AG04450 (cell line): ENCODE measurements around the gene PLXNA2. TPM values are rescaled to one million over a fixed set of nuclear protein-coding genes. Genes with fewer than 3 reads are reported as not detected.

Experiments used
- CTCF ChIA-PET: fragments of 300-600, 350-600 bp; formaldehyde crosslinking; extraction: SDS; loops from one replicate; lab custom pipeline; 2022; ENCODE audit warnings: antibody characterized with exemption, inconsistent platforms; lab: Charles Lee
- POLR2A ChIA-PET: fragments of 350-600 bp; formaldehyde crosslinking; extraction: SDS; loops from one replicate; lab custom pipeline; 2021; ENCODE audit warnings: antibody characterized with exemption, inconsistent platforms; lab: Yijun Ruan, JAX
- DNase-seq: peaks from one replicate; pipeline ENCODE4 v3.0.0-alpha.2; 2011; ENCODE audit warnings: low read depth, low spot score
- H3K27ac ChIP-seq: one replicate; pipeline ENCODE4 v1.5.1; 2012; ENCODE audit warnings: low read depth, low read length, control low read depth
- H3K27me3 ChIP-seq: one replicate; pipeline ENCODE4 v1.6.0; 2012; ENCODE audit warnings: low read length; ENCODE audit not compliant: control insufficient read depth, insufficient read depth
- H3K4me3 ChIP-seq: 2 replicates; pipeline ENCODE4 v1.5.1; 2011; ENCODE audit warnings: mild to moderate bottlenecking, low read depth, low read length, control low read depth
- H3K9me3 ChIP-seq: 2 replicates; pipeline ENCODE4 v1.5.1; 2012; ENCODE audit warnings: low read length; ENCODE audit not compliant: control insufficient read depth, insufficient read depth
- polyA plus RNA-seq: library from polyadenylated mRNA; depleted of rRNA; stranded (reverse); fragments of >200 nt; gene quantifications from 2 replicates; pipeline ENCODE4 v1.2.3, GENCODE V29; 2011
- TF ChIP-seq, protein P1 (sequence below): IDR thresholded peaks from 2 replicates; pipeline ENCODE4 v1.5.1; 2011; ENCODE audit warnings: low read depth, low read length, control low read depth, inconsistent platforms

PLXNA2 gene
- polyA plus RNA-seq, 1 experiment: 0.10 TPM

DNA sequence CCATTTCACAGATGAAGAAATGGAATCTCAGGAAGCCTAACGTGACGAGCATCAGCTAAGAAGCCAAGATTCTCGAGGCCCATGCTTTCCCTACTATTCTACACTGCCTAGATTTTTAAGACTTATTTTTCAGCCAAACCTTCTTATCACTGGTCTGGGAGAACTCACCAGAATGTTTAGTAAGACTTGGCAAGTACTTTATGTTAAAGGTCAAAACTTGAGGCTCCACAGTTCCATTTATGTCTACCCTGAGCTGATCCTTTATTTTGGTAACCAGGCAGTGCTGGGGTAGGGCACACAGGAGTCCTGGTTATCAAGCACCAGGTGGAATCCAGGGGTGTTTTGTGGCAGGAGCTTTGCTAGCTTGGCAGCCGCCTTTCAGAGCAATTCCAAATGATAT lies 16.8 kb downstream of the PLXNA2 start:
- TF ChIP-seq, protein P1, sequence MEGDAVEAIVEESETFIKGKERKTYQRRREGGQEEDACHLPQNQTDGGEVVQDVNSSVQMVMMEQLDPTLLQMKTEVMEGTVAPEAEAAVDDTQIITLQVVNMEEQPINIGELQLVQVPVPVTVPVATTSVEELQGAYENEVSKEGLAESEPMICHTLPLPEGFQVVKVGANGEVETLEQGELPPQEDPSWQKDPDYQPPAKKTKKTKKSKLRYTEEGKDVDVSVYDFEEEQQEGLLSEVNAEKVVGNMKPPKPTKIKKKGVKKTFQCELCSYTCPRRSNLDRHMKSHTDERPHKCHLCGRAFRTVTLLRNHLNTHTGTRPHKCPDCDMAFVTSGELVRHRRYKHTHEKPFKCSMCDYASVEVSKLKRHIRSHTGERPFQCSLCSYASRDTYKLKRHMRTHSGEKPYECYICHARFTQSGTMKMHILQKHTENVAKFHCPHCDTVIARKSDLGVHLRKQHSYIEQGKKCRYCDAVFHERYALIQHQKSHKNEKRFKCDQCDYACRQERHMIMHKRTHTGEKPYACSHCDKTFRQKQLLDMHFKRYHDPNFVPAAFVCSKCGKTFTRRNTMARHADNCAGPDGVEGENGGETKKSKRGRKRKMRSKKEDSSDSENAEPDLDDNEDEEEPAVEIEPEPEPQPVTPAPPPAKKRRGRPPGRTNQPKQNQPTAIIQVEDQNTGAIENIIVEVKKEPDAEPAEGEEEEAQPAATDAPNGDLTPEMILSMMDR: no peak
- Histone ChIP-seq H3K4me3 (no peak overlapping the region), H3K9me3 (no peaks in the 10 kb centered on the region), H3K27me3 (no peaks in the 10 kb centered on the region), H3K27ac (no peak overlapping the region)
- DNase-seq: no peak
- POLR2A ChIA-PET: no interaction called here
- CTCF ChIA-PET: interaction anchor here (0.5 to 3.7 kb wide), 4 partner anchors 12 to 430 kb away, joined by 4 to 29 read pairs (median 6); no protein-coding TSS in a partner anchor

DNA sequence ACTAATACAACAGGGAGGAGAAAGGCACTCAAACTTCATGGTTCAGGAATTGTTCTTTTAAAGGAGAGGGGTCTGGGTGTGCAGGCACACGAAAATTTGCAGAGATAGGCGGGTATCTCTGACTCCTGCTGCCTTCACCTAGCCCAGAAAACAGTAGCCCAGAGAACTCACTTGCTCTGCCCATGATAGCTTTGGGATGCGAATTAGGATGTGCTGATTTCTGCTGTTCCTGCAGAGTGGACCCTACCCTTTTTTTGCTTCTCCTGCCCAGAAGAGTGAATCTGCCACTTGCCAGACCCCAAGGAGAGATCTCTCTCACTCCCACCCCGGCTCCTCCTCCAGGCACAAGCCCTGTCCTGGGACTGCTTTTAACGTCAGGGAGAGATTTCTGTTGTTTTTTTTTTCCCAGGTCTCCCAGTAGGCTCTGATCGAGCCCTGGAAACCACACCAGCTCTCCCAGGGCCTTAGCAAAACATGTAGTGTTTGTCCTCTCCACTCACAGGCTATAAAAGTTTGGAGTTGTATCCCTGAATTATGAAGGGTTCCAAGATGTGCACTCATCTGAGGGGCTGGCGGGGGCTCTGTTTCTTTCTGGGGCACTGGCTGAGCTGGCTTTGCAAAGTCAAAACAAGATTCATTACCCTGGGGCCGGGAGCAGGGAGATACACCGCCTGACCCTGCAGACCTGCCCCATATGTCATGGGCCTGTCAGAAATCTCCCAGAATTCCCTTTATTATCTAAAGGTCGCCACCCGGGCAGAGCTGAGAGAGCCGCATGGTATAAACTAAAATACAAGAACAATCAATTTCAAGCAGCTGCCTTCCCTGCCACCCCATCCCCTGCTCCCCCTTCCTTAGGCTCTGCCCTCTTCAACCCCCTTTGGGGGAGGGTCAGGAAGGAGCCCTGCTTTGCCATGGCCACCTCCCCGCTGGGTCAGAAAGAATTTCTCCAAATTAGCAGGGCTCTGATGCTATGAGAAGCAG lies 17.9 kb downstream of the PLXNA2 start:
- ChIA-PET POLR2A (no interaction called here), CTCF (interaction anchor here (0.6 to 3.7 kb wide), 4 partner anchors 13 to 204 kb away, joined by 3 to 29 read pairs (median 4); no protein-coding TSS in a partner anchor)
- no peak for DNase-seq
- no peaks in the 10 kb centered on the region for H3K9me3 ChIP-seq
- no peaks in the 10 kb centered on the region for H3K27me3 ChIP-seq
- H3K4me3 ChIP-seq: no peak overlapping the region
- no peak overlapping the region for H3K27ac ChIP-seq
- TF ChIP-seq, protein P1: no peak

DNA sequence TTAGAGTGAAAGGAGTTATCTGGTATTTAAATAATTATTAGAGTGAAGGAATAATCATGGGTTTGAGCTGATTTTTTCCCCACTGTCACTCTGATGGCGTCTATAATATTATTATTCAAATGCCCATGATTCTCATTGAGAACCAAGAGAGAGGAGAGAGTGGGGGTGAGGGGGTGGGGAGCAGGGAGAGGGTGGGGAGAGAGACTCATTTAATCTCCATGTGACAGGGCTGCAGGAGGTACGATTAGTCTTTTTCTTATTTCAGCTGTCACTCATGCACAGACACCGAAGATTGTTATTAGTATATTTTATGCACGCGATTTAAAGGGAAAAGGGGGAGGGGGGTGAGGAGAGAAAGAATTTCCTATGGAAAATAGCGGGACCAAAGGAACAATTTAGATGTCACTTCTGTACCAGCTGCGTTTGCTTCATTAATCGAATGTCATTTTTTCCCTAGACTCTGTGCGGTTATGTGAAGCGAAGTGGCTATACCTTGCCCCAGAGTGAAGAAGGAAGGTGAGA lies 19.9 kb downstream of the PLXNA2 start:
- TF ChIP-seq, protein P1: no peak
- Histone ChIP-seq H3K27ac (no peak overlapping the region), H3K27me3 (no peaks in the 10 kb centered on the region), H3K4me3 (no peak overlapping the region), H3K9me3 (no peaks in the 10 kb centered on the region)
- CTCF ChIA-PET: interaction anchor here (1.5 kb wide), 1 partner anchor 21 kb away, joined by 7 read pairs; no protein-coding TSS in a partner anchor
- DNase-seq: no peak
- POLR2A ChIA-PET: no interaction called here

DNA sequence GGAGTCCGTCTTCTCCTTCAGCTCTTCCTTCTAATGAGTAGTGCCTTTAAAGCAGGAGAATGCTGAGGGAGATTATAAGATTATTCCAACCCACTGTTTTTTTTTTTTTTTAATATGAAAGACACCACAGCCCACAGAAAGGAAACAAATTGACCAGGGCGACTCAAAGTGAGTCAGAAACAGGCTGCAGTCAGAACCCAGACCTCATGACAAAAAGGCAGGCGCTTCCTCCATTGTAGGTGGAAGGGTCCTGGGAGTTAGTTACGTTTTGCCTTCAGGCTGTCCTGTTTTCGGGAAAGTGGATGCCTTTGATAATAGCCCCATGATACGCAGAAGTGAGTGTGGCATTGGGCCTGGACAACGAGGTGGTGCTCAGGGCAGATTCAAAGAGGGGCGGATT lies 21.0 kb downstream of the PLXNA2 start:
- no peaks in the 10 kb centered on the region for H3K27me3 ChIP-seq
- DNase-seq: no peak
- TF ChIP-seq, protein P1: no peak
- H3K9me3 ChIP-seq: no peaks in the 10 kb centered on the region
- CTCF ChIA-PET: interaction anchor here (0.6 to 1.5 kb wide), 7 partner anchors 11 to 201 kb away, joined by 3 to 7 read pairs (median 4); no protein-coding TSS in a partner anchor
- POLR2A ChIA-PET: interaction anchor here (0.6 kb wide), 1 partner anchor 1161 kb away, joined by 3 read pairs; no protein-coding TSS in a partner anchor
- no peak overlapping the region for H3K27ac ChIP-seq
- no peak overlapping the region for H3K4me3 ChIP-seq
